Breast epithelium (tissue), 3 donors: ENCODE measurements around the gene VASP.

Experiments
- CTCF ChIP-seq, 3 donors: fragments of 450-650 bp; IDR thresholded peaks; one replicate each; pipeline ENCODE4 v1.5.1; 2016 to 2017; ENCODE audit warnings: antibody characterized with exemption in 3 of 3, mild to moderate bottlenecking in 3 of 3, moderate library complexity in 3 of 3
- POLR2A ChIP-seq: fragments of 450-650 bp; IDR thresholded peaks from one replicate; pipeline ENCODE4 v1.6.1; 2016; ENCODE audit warnings: antibody characterized with exemption, mild to moderate bottlenecking, moderate library complexity

DNA sequence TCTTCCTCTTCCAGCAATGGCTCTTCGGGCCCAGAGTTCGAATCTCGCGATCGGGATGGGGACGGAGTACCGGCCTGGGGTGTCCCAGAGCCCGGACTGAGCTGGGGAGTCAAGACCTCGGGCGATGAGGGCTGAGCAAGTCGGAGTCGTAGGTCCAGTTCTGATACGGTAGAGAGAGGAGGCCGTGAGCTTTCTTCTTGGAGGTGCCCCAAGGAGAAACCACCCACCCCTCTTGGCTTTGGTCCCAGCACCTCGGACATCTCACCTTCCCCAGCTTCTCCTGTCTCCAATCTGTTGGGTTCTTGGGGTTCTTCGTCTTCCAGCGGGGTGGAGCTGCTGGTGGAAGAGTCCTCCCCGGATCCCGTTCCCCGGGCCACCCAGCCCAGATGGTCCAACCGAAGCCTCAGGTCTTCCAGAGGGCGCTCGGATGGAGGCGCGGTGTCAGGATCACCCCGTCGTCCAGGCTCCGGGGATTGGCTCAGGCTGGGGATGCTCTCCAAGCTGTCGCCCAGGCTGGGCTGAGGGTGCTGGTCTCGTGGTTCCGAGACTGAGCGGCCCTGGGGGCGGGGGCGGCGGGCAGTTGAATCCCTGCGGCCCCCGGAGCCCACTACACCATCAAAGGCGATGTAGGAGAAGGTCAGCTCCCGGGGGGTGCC lies 12.9 kb upstream of the VASP start:
- TF ChIP-seq CTCF (IDR thresholded peaks at IDR 0.05): no peak
- no peak for TF ChIP-seq POLR2A
